ENCODE results near the gene MEGF8.

GRCh38 chr19:42279155-42279901 lies 46.1 kb upstream of the MEGF8 start:
- TF ChIP-seq, protein P1, sequence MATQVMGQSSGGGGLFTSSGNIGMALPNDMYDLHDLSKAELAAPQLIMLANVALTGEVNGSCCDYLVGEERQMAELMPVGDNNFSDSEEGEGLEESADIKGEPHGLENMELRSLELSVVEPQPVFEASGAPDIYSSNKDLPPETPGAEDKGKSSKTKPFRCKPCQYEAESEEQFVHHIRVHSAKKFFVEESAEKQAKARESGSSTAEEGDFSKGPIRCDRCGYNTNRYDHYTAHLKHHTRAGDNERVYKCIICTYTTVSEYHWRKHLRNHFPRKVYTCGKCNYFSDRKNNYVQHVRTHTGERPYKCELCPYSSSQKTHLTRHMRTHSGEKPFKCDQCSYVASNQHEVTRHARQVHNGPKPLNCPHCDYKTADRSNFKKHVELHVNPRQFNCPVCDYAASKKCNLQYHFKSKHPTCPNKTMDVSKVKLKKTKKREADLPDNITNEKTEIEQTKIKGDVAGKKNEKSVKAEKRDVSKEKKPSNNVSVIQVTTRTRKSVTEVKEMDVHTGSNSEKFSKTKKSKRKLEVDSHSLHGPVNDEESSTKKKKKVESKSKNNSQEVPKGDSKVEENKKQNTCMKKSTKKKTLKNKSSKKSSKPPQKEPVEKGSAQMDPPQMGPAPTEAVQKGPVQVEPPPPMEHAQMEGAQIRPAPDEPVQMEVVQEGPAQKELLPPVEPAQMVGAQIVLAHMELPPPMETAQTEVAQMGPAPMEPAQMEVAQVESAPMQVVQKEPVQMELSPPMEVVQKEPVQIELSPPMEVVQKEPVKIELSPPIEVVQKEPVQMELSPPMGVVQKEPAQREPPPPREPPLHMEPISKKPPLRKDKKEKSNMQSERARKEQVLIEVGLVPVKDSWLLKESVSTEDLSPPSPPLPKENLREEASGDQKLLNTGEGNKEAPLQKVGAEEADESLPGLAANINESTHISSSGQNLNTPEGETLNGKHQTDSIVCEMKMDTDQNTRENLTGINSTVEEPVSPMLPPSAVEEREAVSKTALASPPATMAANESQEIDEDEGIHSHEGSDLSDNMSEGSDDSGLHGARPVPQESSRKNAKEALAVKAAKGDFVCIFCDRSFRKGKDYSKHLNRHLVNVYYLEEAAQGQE (IDR thresholded peaks at IDR 0.05; ENCODE audit: insufficient read depth in 1 of 2, low read depth in 2 of 2, low read length in 2 of 2), result no peak
- TF ChIP-seq POLR2AphosphoS5 (IDR thresholded peaks at IDR 0.05; ENCODE audit: low read depth, low read length) (no peak), TAF1 (IDR thresholded peaks at IDR 0.05; ENCODE audit: borderline replicate concordance, insufficient read depth, low read length) (no peak), SIN3A (IDR thresholded peaks at IDR 0.05; ENCODE audit: borderline replicate concordance, insufficient read depth, low read length) (no peak)

Measured in PFSK-1 (cell line).